ENCODE results near the gene LMTK3. TPM values are rescaled to one million over a fixed set of nuclear protein-coding genes. Genes with fewer than 3 reads are reported as not detected.
A peak's percentile ranks its signal among the peaks of the same experiment; 100 is the strongest.

The LMTK3 gene
- total and polyA plus RNA-seq, 9 of the 15 experiments (the other 6 are each of a cell fraction or from before 2014, with no cell fraction given) = 0.35 to 12.3 (median 2.0) TPM; not detected in 2

- TF ChIP-seq CXXC5 (CRISPR knock-in tag; IDR thresholded peaks at IDR 0.05) = peak; percentile 78
- peak; percentile 49 for TF ChIP-seq CCNT2 (IDR thresholded peaks at IDR 0.05; ENCODE audit: borderline replicate concordance, extremely low read depth, insufficient read length, low read depth, low read length)
- no peak for TF ChIP-seq ELF1 (tag; IDR thresholded peaks at IDR 0.05)
- peak; percentile 46 for TF ChIP-seq E2F6 (IDR thresholded peaks at IDR 0.05; ENCODE audit: borderline replicate concordance in 1 of 2, extremely low read depth in 1 of 2, insufficient read depth in 1 of 2, insufficient read length in 1 of 2, low read depth in 1 of 2, low read length in 1 of 2, poor library complexity in 1 of 2, severe bottlenecking in 1 of 2)
- TF ChIP-seq L3MBTL2 (IDR thresholded peaks at IDR 0.05) = peak; percentile 68; the same call in 1 of the 2 replicates
- TF ChIP-seq, protein P1, sequence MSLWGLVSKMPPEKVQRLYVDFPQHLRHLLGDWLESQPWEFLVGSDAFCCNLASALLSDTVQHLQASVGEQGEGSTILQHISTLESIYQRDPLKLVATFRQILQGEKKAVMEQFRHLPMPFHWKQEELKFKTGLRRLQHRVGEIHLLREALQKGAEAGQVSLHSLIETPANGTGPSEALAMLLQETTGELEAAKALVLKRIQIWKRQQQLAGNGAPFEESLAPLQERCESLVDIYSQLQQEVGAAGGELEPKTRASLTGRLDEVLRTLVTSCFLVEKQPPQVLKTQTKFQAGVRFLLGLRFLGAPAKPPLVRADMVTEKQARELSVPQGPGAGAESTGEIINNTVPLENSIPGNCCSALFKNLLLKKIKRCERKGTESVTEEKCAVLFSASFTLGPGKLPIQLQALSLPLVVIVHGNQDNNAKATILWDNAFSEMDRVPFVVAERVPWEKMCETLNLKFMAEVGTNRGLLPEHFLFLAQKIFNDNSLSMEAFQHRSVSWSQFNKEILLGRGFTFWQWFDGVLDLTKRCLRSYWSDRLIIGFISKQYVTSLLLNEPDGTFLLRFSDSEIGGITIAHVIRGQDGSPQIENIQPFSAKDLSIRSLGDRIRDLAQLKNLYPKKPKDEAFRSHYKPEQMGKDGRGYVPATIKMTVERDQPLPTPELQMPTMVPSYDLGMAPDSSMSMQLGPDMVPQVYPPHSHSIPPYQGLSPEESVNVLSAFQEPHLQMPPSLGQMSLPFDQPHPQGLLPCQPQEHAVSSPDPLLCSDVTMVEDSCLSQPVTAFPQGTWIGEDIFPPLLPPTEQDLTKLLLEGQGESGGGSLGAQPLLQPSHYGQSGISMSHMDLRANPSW (CRISPR knock-in tag; IDR thresholded peaks at IDR 0.05) = no peak
- TF ChIP-seq EGR1 (conservative IDR thresholded peaks at IDR 0.05) = peak; percentile 52; the same call in 1 of the 2 replicates
- TF ChIP-seq THAP12 (CRISPR knock-in tag; IDR thresholded peaks at IDR 0.05) = peak; percentile 80
- no peak for TF ChIP-seq SPI1 (IDR thresholded peaks at IDR 0.05; ENCODE audit: borderline replicate concordance, low read depth, low read length)
- no peak for TF ChIP-seq MTF1 (CRISPR knock-in tag; IDR thresholded peaks at IDR 0.05; ENCODE audit: borderline replicate concordance)
- no peak for TF ChIP-seq THRAP3 (IDR thresholded peaks at IDR 0.05; ENCODE audit: borderline replicate concordance)
- TF ChIP-seq, protein P2, sequence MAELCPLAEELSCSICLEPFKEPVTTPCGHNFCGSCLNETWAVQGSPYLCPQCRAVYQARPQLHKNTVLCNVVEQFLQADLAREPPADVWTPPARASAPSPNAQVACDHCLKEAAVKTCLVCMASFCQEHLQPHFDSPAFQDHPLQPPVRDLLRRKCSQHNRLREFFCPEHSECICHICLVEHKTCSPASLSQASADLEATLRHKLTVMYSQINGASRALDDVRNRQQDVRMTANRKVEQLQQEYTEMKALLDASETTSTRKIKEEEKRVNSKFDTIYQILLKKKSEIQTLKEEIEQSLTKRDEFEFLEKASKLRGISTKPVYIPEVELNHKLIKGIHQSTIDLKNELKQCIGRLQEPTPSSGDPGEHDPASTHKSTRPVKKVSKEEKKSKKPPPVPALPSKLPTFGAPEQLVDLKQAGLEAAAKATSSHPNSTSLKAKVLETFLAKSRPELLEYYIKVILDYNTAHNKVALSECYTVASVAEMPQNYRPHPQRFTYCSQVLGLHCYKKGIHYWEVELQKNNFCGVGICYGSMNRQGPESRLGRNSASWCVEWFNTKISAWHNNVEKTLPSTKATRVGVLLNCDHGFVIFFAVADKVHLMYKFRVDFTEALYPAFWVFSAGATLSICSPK (IDR thresholded peaks at IDR 0.05; ENCODE audit: borderline replicate concordance) = no peak
- no peak for TF ChIP-seq ZSCAN32 (CRISPR knock-in tag; IDR thresholded peaks at IDR 0.05)
- TF ChIP-seq TRIM24 (IDR thresholded peaks at IDR 0.05) = 0 out of 4 replicates have a peak, but pooled peaks of 1 of the 2 experiments have one; percentile 9
- TF ChIP-seq ZNF263 (CRISPR knock-in tag; IDR thresholded peaks at IDR 0.05; ENCODE audit: borderline replicate concordance) = peak; percentile 33
- no peak for TF ChIP-seq SMARCC2 (IDR thresholded peaks at IDR 0.05; ENCODE audit: low read depth)
Observed at GRCh38 chr19:48493718-48494401, 17.8 kb downstream of the LMTK3 start (continued).
